PFSK-1 (cell line): Measurements from ENCODE around the gene IARS1.

Experiments
- FOXP2 ChIP-seq: optimal IDR thresholded peaks from 2 replicates; pipeline ENCODE3; 2011; ENCODE audit warnings: borderline replicate concordance, control low read depth, inconsistent platforms; ENCODE audit not compliant: insufficient read depth; ENCODE audit errors: extremely low read length, extremely low read depth
- POLR2AphosphoS5 ChIP-seq: IDR thresholded peaks from 2 replicates; pipeline ENCODE4 v1.6.1; 2012; ENCODE audit warnings: low read depth, mild to moderate bottlenecking, control low read depth, low read length, moderate library complexity
- REST ChIP-seq, 2 experiments: IDR thresholded peaks; 2 replicates each; pipeline versions ENCODE4 v1.6.1 to v1.8.0; 2011 to 2012; ENCODE audit warnings: low read depth in 2 of 2, low read length in 2 of 2, control low read depth in 1 of 2, inconsistent platforms in 1 of 2, mild to moderate bottlenecking in 1 of 2, moderate library complexity in 1 of 2; ENCODE audit not compliant: insufficient read depth in 1 of 2
- SIN3A ChIP-seq: IDR thresholded peaks from 2 replicates; pipeline ENCODE4 v1.6.1; 2012; ENCODE audit warnings: mild to moderate bottlenecking, low read length, moderate library complexity, borderline replicate concordance; ENCODE audit not compliant: insufficient read depth
- TAF1 ChIP-seq: IDR thresholded peaks from 2 replicates; pipeline ENCODE4 v1.6.1; 2012; ENCODE audit warnings: low read length, control low read depth, borderline replicate concordance; ENCODE audit not compliant: insufficient read depth

DNA sequence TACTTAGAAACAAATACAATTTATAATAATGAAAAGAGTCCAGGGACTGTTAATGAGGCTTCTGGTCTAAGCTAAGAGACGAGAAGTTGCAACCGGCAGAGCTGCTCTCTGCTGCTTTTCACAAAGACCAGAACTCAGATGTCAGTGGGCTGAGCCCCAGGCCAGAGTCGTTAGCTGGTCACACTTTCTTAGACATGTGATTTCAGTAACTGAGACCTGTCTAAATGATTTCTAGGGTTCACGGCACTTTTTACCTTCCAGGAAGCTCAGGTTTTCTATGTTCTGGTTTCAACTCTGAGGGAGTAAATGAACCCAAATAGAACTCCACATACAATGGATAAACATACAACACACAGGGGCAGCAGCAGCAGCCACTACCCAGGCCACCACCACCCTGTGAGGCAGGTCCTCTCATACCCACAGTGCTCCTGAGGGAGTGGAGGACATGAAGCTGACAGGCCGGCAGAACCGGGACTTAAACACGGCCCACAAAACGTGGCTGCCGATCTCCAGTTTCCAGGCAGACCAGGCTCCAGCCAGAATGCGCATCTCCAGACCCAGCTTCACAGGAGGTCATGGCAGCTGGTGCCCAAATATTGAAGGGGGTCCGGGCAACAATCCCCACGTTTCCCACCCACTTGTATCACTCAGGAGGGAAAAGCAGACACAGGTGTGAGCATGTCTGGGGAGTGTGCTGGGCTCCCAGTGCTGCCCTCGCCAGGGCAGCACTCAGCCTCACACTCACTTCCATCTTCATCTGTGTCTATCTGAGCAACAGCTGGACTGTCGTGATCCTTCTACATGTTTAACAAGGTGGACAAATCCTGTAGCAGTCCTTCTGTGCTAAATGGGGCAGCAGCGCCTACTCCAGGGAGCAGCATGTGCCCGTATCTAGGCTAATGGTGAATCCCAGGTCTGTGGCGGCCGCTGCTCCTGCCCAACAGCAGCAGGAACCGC lies 38.8 kb downstream of the IARS1 start:
- TF ChIP-seq REST (IDR thresholded peaks at IDR 0.05; ENCODE audit: insufficient read depth in 1 of 2, low read depth in 2 of 2, low read length in 2 of 2) (no peak), POLR2AphosphoS5 (no peak), SIN3A (no peak), TAF1 (no peak), FOXP2 (no peak)
